ENCODE data around the gene LRFN3.
"Not testable (repeated sequence)": the region's sequence is repeated elsewhere in the genome, so short reads cannot be mapped to it uniquely, and the experiment has no call there.

Gene LRFN3

DNA sequence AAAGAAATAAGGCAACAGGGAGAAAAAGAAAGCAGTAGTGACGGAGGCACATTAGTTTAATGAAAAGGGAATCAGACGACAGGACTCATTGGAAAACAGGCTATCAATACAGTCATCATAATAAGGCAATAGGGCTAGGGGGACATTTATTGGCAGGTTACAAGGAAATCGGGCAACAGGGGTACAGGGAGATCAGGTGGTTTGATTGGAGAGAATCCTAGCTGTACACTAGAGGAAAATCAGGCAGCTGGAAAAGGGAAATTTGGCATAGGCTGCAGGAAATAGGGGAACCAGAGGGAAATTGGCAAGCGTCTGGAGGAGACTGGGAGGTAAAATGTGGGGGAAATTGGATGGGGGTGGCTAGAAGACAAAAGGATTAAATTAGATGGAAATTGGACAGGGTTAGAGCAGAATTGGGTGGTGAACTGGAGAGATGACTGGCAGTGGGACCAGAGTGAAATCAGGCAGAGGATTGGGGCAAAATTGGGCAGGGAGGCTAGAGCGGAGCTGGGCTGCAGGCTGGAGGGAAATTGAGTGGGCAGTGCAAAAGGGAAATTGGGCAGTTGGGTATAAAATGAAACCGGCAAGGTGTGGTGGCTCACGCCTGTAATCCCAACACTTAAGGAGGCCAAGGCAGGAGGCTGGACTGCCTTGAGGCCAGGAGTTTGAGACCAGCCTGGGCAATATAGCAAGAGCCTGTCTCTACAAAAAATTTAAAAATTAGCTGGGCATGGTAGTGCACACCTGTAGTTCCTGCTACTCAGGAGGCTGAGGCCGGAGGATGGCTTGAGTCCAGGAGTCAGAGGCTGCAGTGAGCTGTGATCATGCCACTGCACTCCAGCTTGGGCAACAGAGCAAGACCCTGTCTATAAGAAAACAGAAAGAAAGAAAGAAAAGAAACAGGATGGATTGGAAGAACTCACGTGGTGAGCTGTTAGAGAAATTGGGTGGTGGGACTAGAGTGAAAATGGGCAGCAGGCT, 7.4 kb downstream of the LRFN3 start:
- in situ Hi-C loops (cut with HindIII; ENCODE audit: low sequenced_read_pairs) = no loop called here
- DNase-seq (ENCODE audit: low read depth) = no peak
- TF ChIP-seq, protein P1, sequence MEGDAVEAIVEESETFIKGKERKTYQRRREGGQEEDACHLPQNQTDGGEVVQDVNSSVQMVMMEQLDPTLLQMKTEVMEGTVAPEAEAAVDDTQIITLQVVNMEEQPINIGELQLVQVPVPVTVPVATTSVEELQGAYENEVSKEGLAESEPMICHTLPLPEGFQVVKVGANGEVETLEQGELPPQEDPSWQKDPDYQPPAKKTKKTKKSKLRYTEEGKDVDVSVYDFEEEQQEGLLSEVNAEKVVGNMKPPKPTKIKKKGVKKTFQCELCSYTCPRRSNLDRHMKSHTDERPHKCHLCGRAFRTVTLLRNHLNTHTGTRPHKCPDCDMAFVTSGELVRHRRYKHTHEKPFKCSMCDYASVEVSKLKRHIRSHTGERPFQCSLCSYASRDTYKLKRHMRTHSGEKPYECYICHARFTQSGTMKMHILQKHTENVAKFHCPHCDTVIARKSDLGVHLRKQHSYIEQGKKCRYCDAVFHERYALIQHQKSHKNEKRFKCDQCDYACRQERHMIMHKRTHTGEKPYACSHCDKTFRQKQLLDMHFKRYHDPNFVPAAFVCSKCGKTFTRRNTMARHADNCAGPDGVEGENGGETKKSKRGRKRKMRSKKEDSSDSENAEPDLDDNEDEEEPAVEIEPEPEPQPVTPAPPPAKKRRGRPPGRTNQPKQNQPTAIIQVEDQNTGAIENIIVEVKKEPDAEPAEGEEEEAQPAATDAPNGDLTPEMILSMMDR (IDR thresholded peaks at IDR 0.05; ENCODE audit: low read depth, low read length, missing control alignments) = no peak
- no peak overlapping the region for H3K4me3 ChIP-seq (ENCODE audit: low read depth, low read length)

- in situ Hi-C loops (cut with HindIII; ENCODE audit: low sequenced_read_pairs) = no loop called here
- no peak overlapping the region for H3K4me3 ChIP-seq (ENCODE audit: low read depth, low read length)
- TF ChIP-seq, protein P1 (IDR thresholded peaks at IDR 0.05; ENCODE audit: low read depth, low read length, missing control alignments) = no peak
- no peak for DNase-seq (ENCODE audit: low read depth)
Observed at GRCh38 chr19:35944556-35944955, 8.4 kb downstream of the LRFN3 start.

DNA sequence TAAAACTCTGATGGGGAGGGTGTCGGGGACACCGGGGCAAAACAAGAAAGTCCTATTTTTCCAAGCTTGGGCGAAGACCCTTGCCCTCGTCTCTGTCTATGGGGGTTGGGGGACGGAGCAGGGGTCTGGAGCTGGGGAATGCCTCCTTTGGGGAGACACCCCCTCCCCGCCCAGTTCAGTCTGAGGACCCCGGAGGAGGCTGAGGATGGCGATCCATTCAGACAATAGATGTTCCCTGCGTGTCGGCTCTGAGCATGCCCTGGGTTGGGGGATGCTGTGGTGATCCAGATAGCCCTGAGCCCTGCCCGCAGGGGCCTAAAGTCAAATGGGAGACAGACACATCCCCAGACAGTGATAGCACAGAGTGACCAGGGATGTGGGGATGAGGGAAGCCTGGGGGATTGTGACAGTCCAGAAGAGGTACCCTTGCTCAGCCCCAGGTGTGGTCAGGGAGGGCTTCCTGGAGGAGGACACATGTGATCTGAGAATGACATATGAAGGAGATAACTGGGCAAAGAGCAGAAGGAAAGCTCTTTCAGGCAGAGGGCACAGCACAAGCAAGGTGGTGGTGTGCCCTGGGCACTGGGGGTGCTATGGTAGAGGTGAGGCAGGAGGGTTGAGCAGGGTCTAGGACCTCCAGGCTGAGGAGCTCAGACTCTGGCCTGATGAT, 9.1 kb downstream of the LRFN3 start:
- TF ChIP-seq, protein P1 (IDR thresholded peaks at IDR 0.05; ENCODE audit: low read depth, low read length, missing control alignments) = no peak
- no peak overlapping the region for H3K4me3 ChIP-seq (ENCODE audit: low read depth, low read length)
- in situ Hi-C loops (cut with HindIII; ENCODE audit: low sequenced_read_pairs) = no loop called here
- DNase-seq (ENCODE audit: low read depth) = no peak

DNA sequence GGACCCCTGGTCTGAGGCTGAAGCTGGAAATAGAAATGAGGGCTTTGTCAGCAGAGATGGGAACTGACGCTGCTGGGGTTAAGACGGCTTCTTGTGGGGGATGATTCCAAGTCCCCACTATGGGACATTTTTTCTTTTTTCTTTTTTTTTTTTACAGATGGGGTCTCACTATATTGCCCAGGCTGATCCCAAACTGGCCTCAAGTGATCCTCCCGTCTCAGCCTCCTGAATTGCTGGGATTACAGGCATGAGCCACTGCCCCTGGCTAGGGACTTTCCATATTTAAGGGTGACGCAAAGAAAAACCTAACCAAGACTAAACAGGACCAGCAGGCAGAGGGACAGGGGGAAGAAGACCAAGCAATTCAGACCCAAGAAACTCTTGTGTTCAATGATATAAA, 10.0 kb downstream of the LRFN3 start:
- in situ Hi-C loops (cut with HindIII; ENCODE audit: low sequenced_read_pairs) = no loop called here
- TF ChIP-seq, protein P1 (IDR thresholded peaks at IDR 0.05; ENCODE audit: low read depth, low read length, missing control alignments) = no peak
- no peak for DNase-seq (ENCODE audit: low read depth)
- no peak overlapping the region for H3K4me3 ChIP-seq (ENCODE audit: low read depth, low read length)

- in situ Hi-C loops (cut with HindIII; ENCODE audit: low sequenced_read_pairs) = no loop called here
- H3K4me3 ChIP-seq (ENCODE audit: low read depth, low read length) = no peak overlapping the region
- DNase-seq (ENCODE audit: low read depth) = no peak
- TF ChIP-seq, protein P1 (IDR thresholded peaks at IDR 0.05; ENCODE audit: low read depth, low read length, missing control alignments) = no peak
Observed at GRCh38 chr19:35949131-35949530, 13.0 kb downstream of the LRFN3 start.

GRCh38 chr19:35955881-35956634, 19.9 kb downstream of the LRFN3 start:
- in situ Hi-C loops (cut with HindIII; ENCODE audit: low sequenced_read_pairs) = no loop called here
- H3K4me3 ChIP-seq (ENCODE audit: low read depth, low read length) = no peak overlapping the region
- TF ChIP-seq, protein P1 (IDR thresholded peaks at IDR 0.05; ENCODE audit: low read depth, low read length, missing control alignments) = no peak
- DNase-seq (ENCODE audit: low read depth) = no peak

GRCh38 chr19:35957411-35957810, 21.2 kb downstream of the LRFN3 start:
- in situ Hi-C loops (cut with HindIII; ENCODE audit: low sequenced_read_pairs); DNase-seq (ENCODE audit: low read depth); H3K4me3 ChIP-seq (ENCODE audit: low read depth, low read length): not testable (repeated sequence)

Data from astrocyte of the cerebellum (primary cell).